CD4-positive, alpha-beta T cell treated with Interleukin-15 for 1 hour (primary cell): ENCODE results near the gene DNAJC16.
"Not testable (repeated sequence)": the region's sequence is repeated elsewhere in the genome, so short reads cannot be mapped to it uniquely, and the experiment has no call there.

ENCODE experiments used
- DNase-seq: peaks from one replicate; pipeline ENCODE4 v3.0.0-alpha.2; 2020

The DNAJC16 gene

DNA sequence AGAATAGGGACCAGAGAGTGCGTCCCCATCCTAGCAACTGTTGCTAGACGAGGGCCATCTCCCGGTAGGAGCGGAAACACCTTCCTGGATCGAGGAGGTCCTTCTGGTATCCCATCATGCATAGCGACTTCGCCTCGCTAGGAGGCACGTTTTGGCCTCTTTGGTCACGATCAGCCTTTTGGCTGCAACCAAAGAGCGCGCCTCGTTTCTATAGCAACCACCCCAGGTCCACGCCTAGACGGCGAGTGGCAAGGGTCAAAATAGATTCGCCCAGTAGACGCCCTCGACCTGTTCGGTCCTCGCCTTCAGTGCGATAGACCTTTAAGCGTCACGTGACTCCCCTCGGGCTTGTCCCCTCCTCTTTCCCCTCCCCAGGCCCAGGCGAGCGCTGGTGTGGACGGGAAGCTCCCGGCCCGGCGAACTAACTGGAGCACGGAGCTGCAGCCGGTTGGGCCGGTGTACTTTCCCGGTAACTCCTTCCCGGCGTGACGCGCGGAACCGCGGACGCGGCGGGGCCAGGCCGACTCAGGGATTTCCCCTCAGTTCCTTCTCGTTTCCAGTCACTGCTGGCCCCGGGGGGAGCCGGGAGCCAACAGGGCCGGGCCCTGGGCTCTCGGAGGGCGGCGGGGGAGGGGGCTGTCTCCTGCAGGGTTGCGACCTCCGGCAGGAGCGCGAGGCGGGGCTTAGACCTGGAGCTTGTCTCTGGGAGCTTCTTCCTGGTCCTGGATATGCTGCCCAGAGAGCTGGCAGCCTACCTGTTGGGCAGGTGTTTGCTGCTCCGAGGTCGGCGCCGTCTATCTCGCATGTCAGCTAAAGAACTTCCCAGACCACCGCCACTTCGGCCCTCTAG is at the start of gene DNAJC16:
TSS of gene DNAJC16 (plus strand) at position 359 of the 850 bp plus-strand sequence. CDS start 2,258 bp downstream, outside the sequence.
- DNase-seq: peak; percentile 100

GRCh38 chr1:15476927-15477326 is 49.7 kb upstream of the DNAJC16 start:
- no peak for DNase-seq

DNA sequence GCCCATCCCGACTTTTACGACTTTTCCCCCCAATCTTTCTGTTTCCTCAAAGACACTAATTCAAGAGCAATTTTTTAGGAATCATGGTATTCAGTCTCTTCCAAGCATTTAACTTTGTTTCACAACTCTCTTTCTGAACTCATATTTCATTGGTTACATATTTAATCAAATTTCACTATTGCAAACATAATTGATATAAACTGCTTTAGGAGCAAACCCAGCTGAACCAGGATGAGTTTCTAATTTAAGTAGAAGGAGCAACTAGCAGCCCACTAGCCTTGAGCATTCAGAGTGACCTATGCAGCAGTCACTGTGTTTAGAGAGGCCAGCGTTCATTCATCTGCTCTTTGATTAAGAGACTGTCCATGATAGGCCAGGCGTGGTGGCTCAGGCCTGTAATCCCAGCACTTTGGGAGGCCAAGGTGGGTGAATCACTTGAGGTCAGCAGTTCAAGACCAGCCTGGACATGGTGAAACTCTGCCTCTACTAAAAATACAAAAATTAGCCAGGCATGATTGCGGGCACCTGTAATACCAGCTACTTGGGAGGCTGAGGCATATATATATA is 48.9 kb upstream of the DNAJC16 start:
- no peak for DNase-seq

DNA sequence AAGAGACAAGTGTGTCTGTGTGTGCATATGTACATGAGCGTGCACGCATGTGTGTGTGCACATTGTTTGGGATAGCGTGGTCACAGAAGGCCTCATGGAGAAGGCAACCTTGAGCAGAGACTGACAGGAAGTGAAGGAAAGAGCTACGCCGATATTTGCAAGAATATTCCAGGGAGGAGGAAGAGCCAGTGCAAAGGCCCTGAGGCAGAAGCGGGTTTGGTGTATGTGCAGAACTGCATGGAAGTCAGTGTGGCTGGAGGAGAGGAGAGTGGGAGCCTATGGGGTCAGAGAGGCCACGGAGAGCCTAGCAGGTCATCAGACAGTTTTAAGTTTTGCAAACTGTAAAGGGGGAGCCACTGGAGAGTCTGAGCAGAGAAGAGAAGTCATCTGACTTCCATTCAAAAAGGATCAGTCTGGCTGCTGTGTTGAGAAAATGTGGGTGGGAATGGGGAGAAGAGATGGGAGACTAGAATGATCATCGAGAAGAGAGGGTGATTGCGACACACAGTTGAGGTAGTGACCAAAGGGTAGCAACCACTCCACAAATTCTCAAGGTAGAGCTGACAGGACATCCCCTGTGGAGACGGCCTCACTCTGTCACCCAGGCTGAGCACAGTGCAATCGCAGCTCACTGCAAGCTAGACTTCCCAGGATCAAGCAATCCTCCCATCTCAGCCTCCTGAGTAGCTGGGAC is 46.8 kb upstream of the DNAJC16 start:
- DNase-seq: no peak

GRCh38 chr1:15482455-15482854 is 44.2 kb upstream of the DNAJC16 start:
- not testable (repeated sequence) for DNase-seq

DNA sequence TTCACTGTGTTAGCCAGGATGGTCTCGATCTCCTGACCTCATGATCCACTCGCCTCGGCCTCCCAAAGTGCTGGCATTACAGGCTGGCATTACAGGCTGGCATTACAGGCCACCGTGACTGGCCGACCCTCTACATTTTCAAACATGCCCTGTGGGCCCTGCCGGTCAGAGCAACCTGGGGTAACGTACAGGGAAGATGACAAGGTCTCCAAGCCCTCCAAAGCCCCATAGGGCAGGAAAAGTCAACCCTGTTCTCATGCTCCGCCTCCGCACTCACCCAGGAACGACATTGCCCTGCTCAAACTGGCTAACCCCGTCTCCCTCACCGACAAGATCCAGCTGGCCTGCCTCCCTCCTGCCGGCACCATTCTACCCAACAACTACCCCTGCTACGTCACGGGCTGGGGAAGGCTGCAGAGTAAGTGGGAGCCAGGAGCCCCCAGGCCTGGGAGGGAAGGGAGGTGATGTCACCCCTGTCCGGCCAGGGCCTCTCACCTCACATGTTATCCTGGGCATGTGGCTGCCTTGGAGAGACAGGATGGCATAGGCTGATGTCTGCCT is 43.6 kb upstream of the DNAJC16 start:
- DNase-seq: not testable (repeated sequence)

GRCh38 chr1:15483971-15484370 is 42.7 kb upstream of the DNAJC16 start:
- DNase-seq: no peak

DNA sequence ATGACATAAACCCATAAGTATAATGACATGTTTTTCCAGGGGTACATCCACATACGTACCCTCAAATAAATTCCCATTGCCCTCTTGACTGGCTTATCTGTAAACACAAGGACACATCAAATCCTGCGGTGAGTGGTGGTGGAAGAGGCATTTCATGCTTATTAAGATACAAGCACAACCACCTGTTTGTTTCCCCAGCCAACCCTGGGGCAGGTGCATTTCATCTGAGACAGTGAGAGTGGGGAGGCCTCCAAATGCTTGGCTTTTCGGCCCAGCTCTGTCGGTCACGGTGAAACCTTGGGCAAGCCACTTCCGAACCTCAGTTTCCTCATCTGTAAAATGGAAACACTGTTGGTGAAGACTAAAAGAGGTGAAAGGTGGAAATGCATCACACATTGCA is 42.2 kb upstream of the DNAJC16 start:
- DNase-seq: not testable (repeated sequence)

DNA sequence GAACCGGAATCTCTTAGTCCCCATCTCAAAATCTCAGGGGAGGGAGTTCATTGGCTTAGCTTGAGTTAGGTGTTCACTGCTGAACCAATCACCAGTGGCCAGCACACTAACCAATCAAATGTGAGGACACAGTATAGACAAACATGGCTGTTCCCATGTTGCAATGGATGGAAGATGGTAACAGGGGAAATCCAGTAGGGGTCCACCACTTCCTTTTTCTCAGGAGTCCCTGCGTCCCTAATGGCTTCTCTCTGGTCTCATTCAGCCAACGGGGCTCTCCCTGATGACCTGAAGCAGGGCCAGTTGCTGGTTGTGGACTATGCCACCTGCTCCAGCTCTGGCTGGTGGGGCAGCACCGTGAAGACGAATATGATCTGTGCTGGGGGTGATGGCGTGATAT is 41.0 kb upstream of the DNAJC16 start:
- no peak for DNase-seq

DNA sequence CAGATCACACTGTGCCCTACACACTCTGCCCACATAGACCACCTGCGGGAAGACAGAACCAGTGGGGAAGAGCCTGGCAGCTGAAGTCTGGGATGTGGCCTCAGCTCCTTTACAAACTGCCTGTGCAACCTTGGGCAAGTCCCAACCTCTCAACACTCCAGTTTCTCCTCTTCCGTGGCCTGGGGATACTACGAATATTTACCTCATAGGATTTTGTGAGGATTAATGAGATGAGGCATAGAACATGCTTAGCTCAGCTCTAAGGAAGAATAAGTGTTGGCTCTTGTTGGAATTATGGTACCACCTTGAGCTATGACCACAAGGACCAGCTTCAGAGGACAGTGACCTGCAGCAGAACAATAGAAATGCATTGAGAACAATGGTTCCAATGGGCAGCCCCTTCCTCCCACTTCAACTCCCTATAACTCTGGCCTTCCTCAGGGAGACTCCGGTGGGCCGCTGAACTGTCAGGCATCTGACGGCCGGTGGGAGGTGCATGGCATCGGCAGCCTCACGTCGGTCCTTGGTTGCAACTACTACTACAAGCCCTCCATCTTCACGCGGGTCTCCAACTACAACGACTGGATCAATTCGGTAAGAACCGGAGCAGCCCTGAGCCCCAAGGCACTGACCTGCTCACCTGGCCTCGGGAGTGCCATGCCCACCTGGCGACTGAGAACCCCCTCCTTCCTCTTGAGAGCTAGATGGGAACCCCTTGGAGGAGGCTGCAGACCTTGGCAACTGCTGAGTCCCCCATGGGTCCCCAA is 39.6 kb upstream of the DNAJC16 start:
- DNase-seq: not testable (repeated sequence)

DNA sequence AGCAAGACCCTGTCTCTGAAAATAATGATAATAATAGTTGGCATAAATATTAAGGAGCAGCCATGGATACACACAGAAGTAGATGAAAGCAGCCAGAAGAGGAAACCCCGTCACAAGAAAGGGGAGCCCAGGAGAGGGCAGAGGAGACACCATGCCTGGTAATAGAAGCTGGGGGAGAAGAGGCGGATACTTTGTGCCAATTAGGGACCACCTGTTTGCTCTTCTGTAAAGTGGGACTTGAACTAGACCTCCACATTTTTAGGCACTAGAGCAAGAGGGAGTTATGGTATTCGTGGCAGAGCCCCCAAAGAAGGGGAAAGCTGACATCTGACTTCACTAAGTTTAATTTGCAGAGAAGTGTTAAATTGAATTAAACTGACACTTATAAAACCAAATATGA is 38.3 kb upstream of the DNAJC16 start:
- DNase-seq: no peak

GRCh38 chr1:15489052-15489736 is 37.5 kb upstream of the DNAJC16 start:
- no peak for DNase-seq

- not testable (repeated sequence) for DNase-seq
Measured at GRCh38 chr1:15491010-15491409, 35.6 kb upstream of the DNAJC16 start.

DNA sequence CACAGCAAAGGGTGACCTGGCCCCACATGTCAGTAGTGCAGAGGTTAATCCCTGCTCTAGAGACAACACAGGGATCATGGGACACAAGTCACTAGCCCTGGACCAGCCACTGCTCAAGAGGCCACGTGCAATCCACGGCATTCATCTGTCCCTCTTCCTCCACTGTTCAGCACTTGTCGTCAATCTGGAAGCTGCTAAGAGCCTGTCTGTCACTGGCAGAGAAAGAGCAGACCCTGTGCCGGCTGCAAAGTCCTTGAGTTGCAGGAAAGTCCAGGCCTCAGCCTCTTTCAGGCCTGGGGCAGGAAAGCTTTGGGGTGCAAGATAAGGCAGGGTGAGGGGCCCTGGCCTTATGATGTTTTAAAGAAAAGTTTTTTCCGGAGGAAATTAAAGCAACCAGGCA is 34.1 kb upstream of the DNAJC16 start:
- DNase-seq: no peak

GRCh38 chr1:15493869-15494390 is 32.7 kb upstream of the DNAJC16 start:
- no peak for DNase-seq

DNA sequence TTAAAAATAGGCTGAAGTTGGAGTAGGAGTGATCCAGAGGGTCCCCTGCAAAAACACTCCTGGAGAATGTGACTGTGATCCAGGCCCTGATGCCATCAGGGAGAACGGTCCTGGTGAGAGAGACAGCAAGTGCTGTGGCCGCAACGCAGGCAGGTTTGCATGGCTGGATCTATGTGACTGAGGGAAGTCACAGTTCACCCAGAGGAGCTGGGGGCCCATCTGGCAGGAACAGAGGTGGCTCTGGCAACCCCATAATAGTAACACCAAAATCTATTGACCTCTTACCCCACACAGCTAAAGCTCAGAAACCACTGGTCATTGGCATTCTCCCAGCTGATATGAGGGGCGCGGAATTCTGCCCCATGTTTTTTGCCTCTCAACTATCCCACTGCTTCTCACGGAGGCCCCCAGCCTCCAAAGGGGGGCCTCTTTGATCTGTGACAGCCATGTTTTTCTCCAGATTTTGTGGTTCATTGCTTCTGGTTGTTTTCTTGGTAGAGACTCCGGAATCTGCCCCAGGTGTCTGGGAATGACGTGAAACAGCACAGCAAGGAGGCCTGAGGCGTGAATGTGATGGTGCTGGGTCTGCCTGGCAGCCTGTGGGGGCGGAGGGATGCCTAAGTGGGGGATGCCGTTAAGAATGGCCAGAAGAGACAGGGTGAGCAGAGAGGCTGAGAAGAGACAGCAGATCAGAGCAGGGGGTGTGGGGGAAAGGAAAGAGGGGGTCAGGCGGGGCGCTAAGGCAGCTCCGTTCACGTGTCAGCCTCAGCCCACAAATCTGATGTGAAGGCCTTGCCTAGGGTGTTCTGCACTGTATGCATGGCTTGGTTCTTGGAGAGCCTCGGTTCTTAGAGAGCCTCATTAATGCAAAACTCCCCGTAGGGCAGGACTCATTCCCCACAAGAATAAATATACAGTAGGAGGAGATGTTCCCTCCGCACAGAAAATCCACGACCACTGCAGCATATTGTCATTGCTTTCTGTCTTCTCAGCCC is 26.2 kb upstream of the DNAJC16 start:
- no peak for DNase-seq

DNA sequence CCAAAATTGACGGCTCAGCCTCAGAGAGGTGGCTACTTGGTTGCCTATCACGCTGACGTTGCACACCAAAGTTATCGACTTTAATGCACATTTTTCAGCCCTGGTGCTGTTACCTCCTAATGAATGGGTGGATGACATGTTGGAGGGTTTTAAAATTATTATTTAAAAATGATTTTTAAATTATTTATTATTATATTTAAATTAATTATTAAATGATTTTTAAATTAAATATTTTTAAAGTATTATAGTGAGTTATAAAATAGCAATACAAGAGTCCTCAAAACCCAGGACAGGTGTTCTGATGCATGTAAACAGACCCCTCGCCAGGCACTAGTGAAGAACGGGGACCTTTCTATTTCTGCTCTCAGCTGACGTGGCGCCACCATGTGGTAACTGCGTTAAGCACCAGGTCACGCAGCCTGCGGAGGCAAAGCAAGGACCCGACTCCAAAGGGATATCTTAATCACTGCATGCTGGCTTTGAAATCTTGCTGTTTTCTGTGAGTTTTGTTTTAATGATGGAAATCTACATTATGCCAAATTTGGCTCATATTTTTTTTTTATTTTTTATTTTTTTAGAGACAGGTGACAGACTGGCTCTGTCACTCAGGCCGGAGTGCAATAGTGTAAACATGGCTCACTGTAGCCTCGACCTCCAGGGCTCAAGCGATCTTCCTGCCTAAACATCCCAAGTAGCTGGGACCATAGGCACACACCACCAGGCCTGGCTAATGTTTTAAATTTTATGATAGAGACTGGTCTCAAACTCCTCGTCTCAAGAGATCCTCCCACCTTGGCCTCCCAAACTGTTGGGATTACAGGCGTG is 25.2 kb upstream of the DNAJC16 start:
- DNase-seq: peak; percentile 31

DNA sequence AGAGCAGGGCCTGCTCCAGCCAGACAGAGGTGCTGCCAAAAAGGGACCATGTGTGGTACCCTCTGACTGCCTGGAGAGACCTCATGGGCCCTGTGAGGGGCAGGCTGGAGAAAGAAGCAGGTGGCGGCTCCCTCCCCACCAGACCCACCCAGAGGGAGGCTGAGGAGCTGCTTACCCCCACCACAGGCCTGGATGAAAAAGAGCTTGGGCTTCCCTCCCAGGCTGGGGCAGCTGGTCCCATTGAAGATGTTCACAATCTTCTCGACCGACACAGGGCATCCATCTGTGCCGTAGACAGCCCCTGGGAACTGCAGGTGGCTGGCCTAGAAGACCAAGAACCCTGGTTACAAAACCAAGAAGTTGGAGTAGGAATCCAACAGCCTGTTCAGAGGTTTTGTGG is 22.2 kb upstream of the DNAJC16 start:
- DNase-seq: no peak

GRCh38 chr1:15506831-15507230 is 19.8 kb upstream of the DNAJC16 start:
- no peak for DNase-seq

- DNase-seq: no peak
Measured at GRCh38 chr1:15507278-15507677, 19.4 kb upstream of the DNAJC16 start.
